Stimulated activated effector memory CD8-positive, alpha-beta T cell treated with anti-CD3 and anti-CD28 coated beads, Interleukin-12 subunit alpha, Interleukin-12 subunit beta, amount 100 ng/mL, for 72 hours (primary cell): Measurements from ENCODE around the gene MAGED1.
"Not testable (repeated sequence)": the region's sequence is repeated elsewhere in the genome, so short reads cannot be mapped to it uniquely, and the experiment has no call there.

ENCODE experiments used
- ATAC-seq: fragments of 150-1000 bp; cut with Tn5 transposase; 2 replicates; pipeline ENCODE4 v1.10.0; 2021
- DNase-seq, 2 donors: peaks; one replicate each; pipeline ENCODE4 v3.0.0; 2021 to 2022; ENCODE audit warnings: low spot score in 2 of 2
- H3K27ac Mint-ChIP-seq: one replicate; pipeline ENCODE4 v1.8.0; 2022; ENCODE audit warnings: mild to moderate bottlenecking, mixed read lengths
- H3K36me3 Mint-ChIP-seq: one replicate; pipeline ENCODE4 v1.8.0; 2022; ENCODE audit warnings: mild to moderate bottlenecking, mixed read lengths
- H3K4me1 Mint-ChIP-seq: one replicate; pipeline ENCODE4 v1.8.0; 2022; ENCODE audit warnings: mixed read lengths
- H3K4me3 Mint-ChIP-seq: one replicate; pipeline ENCODE4 v1.8.0; 2022; ENCODE audit warnings: mild to moderate bottlenecking, mixed read lengths
- H3K9me3 Mint-ChIP-seq: one replicate; pipeline ENCODE4 v1.8.0; 2022; ENCODE audit warnings: mixed read lengths

Gene MAGED1

GRCh38 chrX:51878056-51878455 is 15.4 kb upstream of the MAGED1 start:
- no peak for DNase-seq
- no peak for ATAC-seq
- Mint-ChIP-seq H3K9me3 (no peaks in the 10 kb centered on the region), H3K27ac (no peak overlapping the region), H3K4me3 (no peak overlapping the region), H3K36me3 (peaks cover 9% of the 10 kb centered on the region), H3K4me1 (peaks cover 6% of the 10 kb centered on the region)

- ATAC-seq (no peak), DNase-seq (no peak)
- H3K9me3 Mint-ChIP-seq: no peaks in the 10 kb centered on the region
- peaks cover 23% of the 10 kb centered on the region for H3K4me1 Mint-ChIP-seq
- H3K27ac Mint-ChIP-seq: no peak overlapping the region
- no peak overlapping the region for H3K4me3 Mint-ChIP-seq
- H3K36me3 Mint-ChIP-seq: peaks cover 20% of the 10 kb centered on the region
Observed at GRCh38 chrX:51889851-51890250, 3.6 kb upstream of the MAGED1 start.

GRCh38 chrX:51891245-51891644 is 2.2 kb upstream of the MAGED1 start:
- Mint-ChIP-seq H3K27ac (no peak overlapping the region), H3K36me3 (peaks cover 24% of the 10 kb centered on the region), H3K9me3 (no peaks in the 10 kb centered on the region), H3K4me3 (no peak overlapping the region), H3K4me1 (peaks cover 23% of the 10 kb centered on the region)
- DNase-seq: no peak
- no peak for ATAC-seq

GRCh38 chrX:51891821-51892551 is 1.4 kb upstream of the MAGED1 start:
- Mint-ChIP-seq H3K36me3 (peaks cover 26% of the 10 kb centered on the region), H3K9me3 (no peaks in the 10 kb centered on the region), H3K4me1 (peaks cover 23% of the 10 kb centered on the region), H3K27ac (no peak overlapping the region), H3K4me3 (no peak overlapping the region)
- ATAC-seq (no peak), DNase-seq (no peak)

- ATAC-seq: no peak
- peak overlapping the region; percentile 85 for H3K4me3 Mint-ChIP-seq
- H3K4me1 Mint-ChIP-seq: peaks cover 23% of the 10 kb centered on the region
- H3K27ac Mint-ChIP-seq: peak overlapping the region; percentile 95
- H3K9me3 Mint-ChIP-seq: no peaks in the 10 kb centered on the region
- DNase-seq: peak in 1 of 2 donors; percentile 54
- peaks cover 39% of the 10 kb centered on the region for H3K36me3 Mint-ChIP-seq
Observed at GRCh38 chrX:51893931-51894696, 691 bp downstream of the MAGED1 start.

GRCh38 chrX:51894697-51895336 is 1.4 kb downstream of the MAGED1 start:
- no peak overlapping the region for H3K27ac Mint-ChIP-seq

GRCh38 chrX:51896626-51897025 is 3.2 kb downstream of the MAGED1 start:
- Mint-ChIP-seq H3K27ac (no peak overlapping the region), H3K4me3 (no peak overlapping the region), H3K9me3 (no peaks in the 10 kb centered on the region), H3K36me3 (peaks cover 63% of the 10 kb centered on the region), H3K4me1 (peaks cover 19% of the 10 kb centered on the region)
- ATAC-seq (no peak), DNase-seq (no peak)

More at GRCh38 chrX:51894697-51895336, 1.4 kb downstream of the MAGED1 start:
- Mint-ChIP-seq H3K4me3 (peak overlapping the region; percentile 85), H3K9me3 (no peaks in the 10 kb centered on the region), H3K4me1 (peaks cover 23% of the 10 kb centered on the region), H3K36me3 (peaks cover 45% of the 10 kb centered on the region)
- DNase-seq (no peak), ATAC-seq (no peak)

GRCh38 chrX:51899741-51900140 is 6.3 kb downstream of the MAGED1 start:
- no peaks in the 10 kb centered on the region for H3K4me1 Mint-ChIP-seq
- H3K9me3 Mint-ChIP-seq: no peaks in the 10 kb centered on the region
- H3K36me3 Mint-ChIP-seq: peaks cover 59% of the 10 kb centered on the region
- H3K27ac Mint-ChIP-seq: no peak overlapping the region
- DNase-seq: no peak
- ATAC-seq: no peak
- H3K4me3 Mint-ChIP-seq: no peak overlapping the region

- H3K36me3 Mint-ChIP-seq: peaks cover 42% of the 10 kb centered on the region
- H3K4me1 Mint-ChIP-seq: no peaks in the 10 kb centered on the region
- no peak overlapping the region for H3K27ac Mint-ChIP-seq
- no peaks in the 10 kb centered on the region for H3K9me3 Mint-ChIP-seq
- DNase-seq (no peak), ATAC-seq (no peak)
- no peak overlapping the region for H3K4me3 Mint-ChIP-seq
Observed at GRCh38 chrX:51902510-51903050, 9.2 kb downstream of the MAGED1 start.

GRCh38 chrX:51905152-51905551 is 11.7 kb downstream of the MAGED1 start:
- H3K4me1 Mint-ChIP-seq, H3K9me3 Mint-ChIP-seq, H3K27ac Mint-ChIP-seq, DNase-seq, H3K4me3 Mint-ChIP-seq, ATAC-seq: not testable (repeated sequence)
- H3K36me3 Mint-ChIP-seq: peaks cover 26% of the 10 kb centered on the region

GRCh38 chrX:51905711-51906110 is 12.3 kb downstream of the MAGED1 start:
- peaks cover 20% of the 10 kb centered on the region for H3K36me3 Mint-ChIP-seq

GRCh38 chrX:51917604-51918003 is 24.2 kb downstream of the MAGED1 start:
- Mint-ChIP-seq H3K9me3 (no peaks in the 10 kb centered on the region), H3K4me1 (no peaks in the 10 kb centered on the region), H3K4me3 (no peak overlapping the region), H3K27ac (no peak overlapping the region), H3K36me3 (no peaks in the 10 kb centered on the region)
- DNase-seq (no peak), ATAC-seq (no peak)

More at GRCh38 chrX:51905711-51906110, 12.3 kb downstream of the MAGED1 start:
- Mint-ChIP-seq H3K4me1 (no peaks in the 10 kb centered on the region), H3K4me3 (no peak overlapping the region), H3K9me3 (no peaks in the 10 kb centered on the region), H3K27ac (no peak overlapping the region)
- ATAC-seq: no peak
- DNase-seq: no peak

GRCh38 chrX:51922561-51922960 is 29.1 kb downstream of the MAGED1 start:
- H3K9me3 Mint-ChIP-seq: no peaks in the 10 kb centered on the region
- no peaks in the 10 kb centered on the region for H3K4me1 Mint-ChIP-seq
- no peak for ATAC-seq
- no peaks in the 10 kb centered on the region for H3K36me3 Mint-ChIP-seq
- H3K27ac Mint-ChIP-seq: no peak overlapping the region
- no peak overlapping the region for H3K4me3 Mint-ChIP-seq
- DNase-seq: no peak

GRCh38 chrX:51931566-51932150 is 38.2 kb downstream of the MAGED1 start:
- no peak overlapping the region for H3K4me3 Mint-ChIP-seq
- no peak for ATAC-seq
- no peaks in the 10 kb centered on the region for H3K36me3 Mint-ChIP-seq
- H3K27ac Mint-ChIP-seq: no peak overlapping the region
- no peak for DNase-seq
- H3K9me3 Mint-ChIP-seq: no peaks in the 10 kb centered on the region
- no peaks in the 10 kb centered on the region for H3K4me1 Mint-ChIP-seq
